H7 (cell line): ENCODE measurements around the gene TAF1A. TPM values are rescaled to one million over a fixed set of nuclear protein-coding genes. Genes with fewer than 3 reads are reported as not detected.
A peak's percentile ranks its signal among the peaks of the same experiment; 100 is the strongest.

ENCODE experiments used
- DNase-seq: peaks from one replicate; pipeline ENCODE4 v3.0.0; 2012
- H3K27me3 ChIP-seq: 2 replicates; pipeline ENCODE4 v1.6.0; 2011; ENCODE audit warnings: mild to moderate bottlenecking, low read length; ENCODE audit not compliant: control insufficient read depth, insufficient read depth
- H3K36me3 ChIP-seq: replicated peaks from 2 replicates; pipeline ENCODE4 v1.5.1; 2011; ENCODE audit warnings: low read length; ENCODE audit not compliant: control insufficient read depth, insufficient read depth
- H3K4me3 ChIP-seq: 2 replicates; pipeline ENCODE4 v1.5.1; 2011; ENCODE audit warnings: low read depth, mild to moderate bottlenecking, control low read depth, low read length, moderate library complexity; ENCODE audit not compliant: insufficient read depth
- total RNA-seq: library from RNA; depleted of rRNA; stranded (reverse); fragments of >200 nt; shearing (Covaris generic); gene quantifications from 2 replicates; pipeline ENCODE4 v1.2.3, GENCODE V29; 2014; rRNA removed

TAF1A gene
- total RNA-seq, result 20.6 and 24.0 TPM in 2 replicates

- Histone ChIP-seq H3K36me3 (peaks cover 6% of the 10 kb centered on the region), H3K4me3 (peak within 1 kb of the TSS; percentile 81), H3K27me3 (no peaks in the 10 kb centered on the region; the same call in 1 of the 2 replicates)
- DNase-seq, result peak; percentile 68
Observed at GRCh38 chr1:222589462-222590302, at the start of gene TAF1A. TSS of gene TAF1A (minus strand) at chr1:222589933.

- Histone ChIP-seq H3K36me3 (peaks cover 10% of the 10 kb centered on the region), H3K4me3 (no peak overlapping the region)
Observed at GRCh38 chr1:222634180-222635013, 44.7 kb upstream of the TAF1A start.

GRCh38 chr1:222632749-222633148 is 43.0 kb upstream of the TAF1A start:
- DNase-seq, result no peak
- Histone ChIP-seq H3K27me3 (no peaks in the 10 kb centered on the region), H3K4me3 (no peak overlapping the region), H3K36me3 (peaks cover 12% of the 10 kb centered on the region)

More at GRCh38 chr1:222634180-222635013, 44.7 kb upstream of the TAF1A start:
- no peaks in the 10 kb centered on the region for H3K27me3 ChIP-seq
- peak; percentile 56 for DNase-seq

GRCh38 chr1:222631611-222632208 is 42.0 kb upstream of the TAF1A start:
- H3K4me3 ChIP-seq, result no peak overlapping the region
- peaks cover 14% of the 10 kb centered on the region for H3K36me3 ChIP-seq
- DNase-seq, result no peak
- no peaks in the 10 kb centered on the region for H3K27me3 ChIP-seq

GRCh38 chr1:222629921-222630535 is 40.3 kb upstream of the TAF1A start:
- Histone ChIP-seq H3K36me3 (peaks cover 14% of the 10 kb centered on the region), H3K4me3 (no peak overlapping the region), H3K27me3 (no peaks in the 10 kb centered on the region)
- no peak for DNase-seq

- DNase-seq, result no peak
- Histone ChIP-seq H3K36me3 (peaks cover 19% of the 10 kb centered on the region), H3K4me3 (no peak overlapping the region), H3K27me3 (no peaks in the 10 kb centered on the region)
Observed at GRCh38 chr1:222627232-222627631, 37.5 kb upstream of the TAF1A start.

GRCh38 chr1:222624214-222624613 is 34.5 kb upstream of the TAF1A start:
- Histone ChIP-seq H3K36me3 (peaks cover 15% of the 10 kb centered on the region), H3K27me3 (no peaks in the 10 kb centered on the region; the same call in 1 of the 2 replicates)
- no peak for DNase-seq

GRCh38 chr1:222623458-222623857 is 33.7 kb upstream of the TAF1A start:
- Histone ChIP-seq H3K4me3 (no peak overlapping the region), H3K27me3 (peaks cover 3% of the 10 kb centered on the region; the same call in 1 of the 2 replicates), H3K36me3 (peaks cover 13% of the 10 kb centered on the region)
- DNase-seq, result no peak

More at GRCh38 chr1:222624214-222624613, 34.5 kb upstream of the TAF1A start:
- H3K4me3 ChIP-seq, result no peak overlapping the region

GRCh38 chr1:222622765-222623164 is 33.0 kb upstream of the TAF1A start:
- Histone ChIP-seq H3K36me3 (peaks cover 10% of the 10 kb centered on the region), H3K4me3 (no peak overlapping the region), H3K27me3 (peaks cover 3% of the 10 kb centered on the region; the same call in 1 of the 2 replicates)
- no peak for DNase-seq

GRCh38 chr1:222620566-222620965 is 30.8 kb upstream of the TAF1A start:
- peaks cover 7% of the 10 kb centered on the region for H3K36me3 ChIP-seq
- no peak for DNase-seq
- no peak overlapping the region for H3K4me3 ChIP-seq
- H3K27me3 ChIP-seq, result peaks cover 8% of the 10 kb centered on the region; the same call in 1 of the 2 replicates

- Histone ChIP-seq H3K27me3 (peaks cover 9% of the 10 kb centered on the region; the same call in 1 of the 2 replicates), H3K4me3 (peak overlapping the region; percentile 78)
Observed at GRCh38 chr1:222618880-222619596, 29.3 kb upstream of the TAF1A start.

GRCh38 chr1:222618001-222618879 is 28.5 kb upstream of the TAF1A start, which contains the start of gene MIA3:
TSS of gene MIA3 (plus strand) at chr1:222618097. CDS start at chr1:222618111, 14 bp downstream.
- Histone ChIP-seq H3K4me3 (peak within 1 kb of the TSS; percentile 78), H3K36me3 (peaks cover 3% of the 10 kb centered on the region), H3K27me3 (peaks cover 12% of the 10 kb centered on the region; the same call in 1 of the 2 replicates)
- peak; percentile 95 for DNase-seq

More at GRCh38 chr1:222618880-222619596, 29.3 kb upstream of the TAF1A start:
- peaks cover 7% of the 10 kb centered on the region for H3K36me3 ChIP-seq
- DNase-seq, result peak; percentile 55
